MCF 10A (cell line): ENCODE data around the gene PLCB1. TPM values are rescaled to one million over a fixed set of nuclear protein-coding genes. Genes with fewer than 3 reads are reported as not detected.

Experiments used
- BruUV-seq: library from RNA; stranded (reverse); fragments of 400-500 nt; replicated peaks from 2 replicates; lab custom pipeline; 2021; lab: Mats Ljungman, UMichigan
- CTCF ChIA-PET: fragments of 300-600 bp; sonication (Branson Sonifier 250); formaldehyde crosslinking; extraction: SDS; loops from one replicate; lab custom pipeline; 2021; ENCODE audit warnings: antibody characterized with exemption, inconsistent platforms; lab: Yijun Ruan, JAX
- POLR2A ChIA-PET: fragments of 300-600, 350-650 bp; sonication (Branson Sonifier 250); formaldehyde crosslinking; extraction: SDS; loops from one replicate; lab custom pipeline; 2020; ENCODE audit warnings: antibody characterized with exemption, inconsistent platforms; lab: Yijun Ruan, JAX
- DNase-seq: peaks from one replicate; pipeline ENCODE4 v3.0.0-alpha.2; 2018; ENCODE audit not compliant: unreplicated experiment
- H3K27ac Mint-ChIP-seq: one replicate; pipeline ENCODE4 v1.8.0; 2022; ENCODE audit warnings: mild to moderate bottlenecking, low read depth, mixed read lengths; ENCODE audit not compliant: unreplicated experiment
- H3K27me3 Mint-ChIP-seq: one replicate; pipeline ENCODE4 v1.8.0; 2022; ENCODE audit warnings: mixed read lengths; ENCODE audit not compliant: insufficient read depth, unreplicated experiment
- H3K36me3 Mint-ChIP-seq: one replicate; pipeline ENCODE4 v1.8.0; 2022; ENCODE audit warnings: mild to moderate bottlenecking, moderate library complexity, mixed read lengths; ENCODE audit not compliant: insufficient read depth, unreplicated experiment
- H3K4me1 Mint-ChIP-seq: one replicate; pipeline ENCODE4 v1.8.0; 2022; ENCODE audit warnings: mixed read lengths; ENCODE audit not compliant: insufficient read depth, unreplicated experiment
- H3K4me3 Mint-ChIP-seq: one replicate; pipeline ENCODE4 v1.8.0; 2022; ENCODE audit warnings: mild to moderate bottlenecking, moderate library complexity, mixed read lengths; ENCODE audit not compliant: unreplicated experiment
- H3K9me3 Mint-ChIP-seq: one replicate; pipeline ENCODE4 v1.8.0; 2022; ENCODE audit warnings: mixed read lengths; ENCODE audit not compliant: unreplicated experiment
- CTCF ChIP-seq: fragments of 200-600 bp; IDR thresholded peaks from one replicate; pipeline ENCODE4 v1.8.0; 2022; ENCODE audit warnings: antibody characterized with exemption, mild to moderate bottlenecking; ENCODE audit not compliant: unreplicated experiment
- intact Hi-C: fragments of 100-400 bp; cut with micrococcal nuclease; formaldehyde crosslinking; loops from 2 replicates; pipeline ENCODE4 v1.14.1; 2022
- total RNA-seq: library from RNA; stranded (reverse); gene quantifications from 2 replicates; pipeline ENCODE4 v1.2.3, GENCODE V29; 2022

The PLCB1 gene
- total RNA-seq, 1 experiment from 2014 or later = 5.9 TPM

DNA sequence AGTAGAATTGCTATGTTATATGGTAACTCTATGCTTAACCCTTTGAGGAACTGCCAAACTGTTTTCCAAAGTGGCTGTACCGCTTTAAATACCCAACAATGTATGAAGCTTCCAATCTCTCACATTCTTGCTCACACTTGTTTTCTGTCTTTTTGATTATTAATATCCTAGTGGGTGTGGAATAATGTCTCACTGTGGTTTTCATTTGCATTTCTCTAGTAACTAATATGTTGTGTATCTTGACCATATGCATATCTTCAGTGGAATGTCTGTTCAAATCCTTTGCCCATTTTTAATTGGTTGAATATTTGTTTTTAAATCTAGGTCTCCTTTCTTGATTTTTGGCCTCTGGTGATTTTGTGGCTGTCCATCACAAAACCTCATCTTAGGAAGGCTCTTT is 759.0 kb downstream of the PLCB1 start:
- Mint-ChIP-seq H3K27me3 (no peaks in the 10 kb centered on the region), H3K4me1 (no peaks in the 10 kb centered on the region), H3K4me3 (no peak overlapping the region), H3K36me3 (no peaks in the 10 kb centered on the region), H3K9me3 (peaks cover 25% of the 10 kb centered on the region), H3K27ac (no peak overlapping the region)
- ChIA-PET POLR2A (no interaction called here), CTCF (interaction anchor here (0.6 kb wide), 1 partner anchor 440 kb away, joined by 3 read pairs; no protein-coding TSS in a partner anchor)
- TF ChIP-seq CTCF = no peak
- DNase-seq = no peak
- no TSS peak for BruUV-seq
- intact Hi-C loops = no loop called here

DNA sequence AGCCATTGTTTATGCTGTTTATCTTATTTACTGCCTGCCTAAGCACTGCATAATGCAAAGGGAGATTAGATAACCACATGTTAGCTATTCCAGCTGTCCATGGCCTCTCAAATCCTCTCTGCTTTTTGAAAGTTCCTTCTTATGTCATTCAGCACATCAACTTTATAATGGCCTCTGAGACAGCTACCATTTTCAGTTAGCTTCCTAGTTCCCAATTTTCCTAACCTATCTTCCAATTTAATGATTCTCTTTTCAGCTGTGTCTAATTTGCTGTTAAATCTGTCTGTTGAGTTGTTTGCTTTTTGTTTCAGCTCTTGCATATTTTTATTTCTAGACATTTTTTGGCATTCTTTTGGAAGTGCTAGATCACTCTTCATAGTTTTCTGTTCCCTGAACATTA is 763.4 kb downstream of the PLCB1 start:
- no peak overlapping the region for H3K27ac Mint-ChIP-seq
- H3K36me3 Mint-ChIP-seq = no peaks in the 10 kb centered on the region
- H3K4me3 Mint-ChIP-seq = no peak overlapping the region
- H3K9me3 Mint-ChIP-seq = peaks cover 17% of the 10 kb centered on the region
- H3K27me3 Mint-ChIP-seq = no peaks in the 10 kb centered on the region
- CTCF ChIA-PET = interaction anchor here (1.1 to 1.8 kb wide), 2 partner anchors 42 to 464 kb away, joined by 3 to 6 read pairs; no protein-coding TSS in a partner anchor
- BruUV-seq = no TSS peak
- no peak for DNase-seq
- intact Hi-C loops = no loop called here
- no peaks in the 10 kb centered on the region for H3K4me1 Mint-ChIP-seq
- POLR2A ChIA-PET = interaction anchor here (0.6 to 0.8 kb wide), 2 partner anchors 8 to 398 kb away, joined by 3 read pairs; no protein-coding TSS in a partner anchor
- no peak for TF ChIP-seq CTCF

GRCh38 chr20:8898823-8899222 is 766.8 kb downstream of the PLCB1 start:
- no peak for DNase-seq
- CTCF ChIA-PET = interaction anchor here (0.7 kb wide), 1 partner anchor 18 kb away, joined by 5 read pairs; no protein-coding TSS in a partner anchor
- no TSS peak for BruUV-seq
- Mint-ChIP-seq H3K4me1 (no peaks in the 10 kb centered on the region), H3K36me3 (no peaks in the 10 kb centered on the region), H3K4me3 (no peak overlapping the region), H3K9me3 (peaks cover 17% of the 10 kb centered on the region), H3K27ac (no peak overlapping the region), H3K27me3 (no peaks in the 10 kb centered on the region)
- POLR2A ChIA-PET = no interaction called here
- no peak for TF ChIP-seq CTCF
- intact Hi-C loops = no loop called here

DNA sequence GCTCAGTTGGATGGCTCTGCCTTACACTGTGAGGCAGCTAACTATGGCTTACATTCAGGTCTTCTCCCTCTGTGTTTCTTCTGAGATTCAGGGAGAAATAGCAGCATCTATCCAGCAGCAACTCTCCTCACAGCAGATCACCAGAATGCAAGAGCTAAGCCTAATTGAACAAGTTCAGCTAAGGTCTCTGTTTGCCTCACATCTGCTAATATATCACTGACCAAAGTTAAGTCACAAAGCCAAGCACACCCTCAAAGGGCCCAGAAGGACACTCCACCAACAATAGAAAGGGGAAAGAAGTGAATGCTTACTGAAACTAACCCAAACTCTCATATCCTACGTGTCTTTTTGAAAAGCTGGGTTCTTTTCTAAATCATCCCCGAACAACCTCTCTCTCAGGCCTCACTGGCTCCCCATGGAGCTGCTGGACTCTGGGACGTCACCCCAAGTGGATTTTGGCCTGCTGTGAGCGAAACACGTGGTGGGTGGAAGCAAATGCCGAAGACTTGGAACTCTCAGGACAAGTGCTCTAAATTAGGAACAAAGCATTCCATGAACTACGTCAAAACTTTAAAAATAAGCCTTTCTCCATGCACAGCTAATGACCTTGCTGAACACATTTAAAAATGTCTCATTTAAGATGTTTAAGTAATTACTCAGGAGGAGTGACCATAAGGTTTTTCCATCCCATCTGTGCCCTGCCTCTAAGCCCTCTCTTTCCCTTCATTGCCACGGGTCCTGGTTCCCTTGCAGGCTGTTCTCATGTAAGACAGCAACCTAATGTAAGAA is 769.4 kb downstream of the PLCB1 start:
- H3K9me3 Mint-ChIP-seq = no peaks in the 10 kb centered on the region
- no peaks in the 10 kb centered on the region for H3K27me3 Mint-ChIP-seq
- no TSS peak for BruUV-seq
- no peaks in the 10 kb centered on the region for H3K36me3 Mint-ChIP-seq
- H3K4me1 Mint-ChIP-seq = no peaks in the 10 kb centered on the region
- H3K4me3 Mint-ChIP-seq = no peak overlapping the region
- TF ChIP-seq CTCF = no peak
- intact Hi-C loops = no loop called here
- CTCF ChIA-PET = interaction anchor here (0.6 kb wide), 2 partner anchors 255 to 717 kb away, joined by 3 to 5 read pairs; no protein-coding TSS in a partner anchor
- H3K27ac Mint-ChIP-seq = no peak overlapping the region
- POLR2A ChIA-PET = no interaction called here
- DNase-seq = no peak
